ENCODE data around the gene RAF1.
"Not testable (repeated sequence)": the region's sequence is repeated elsewhere in the genome, so short reads cannot be mapped to it uniquely, and the experiment has no call there.

The RAF1 gene

DNA sequence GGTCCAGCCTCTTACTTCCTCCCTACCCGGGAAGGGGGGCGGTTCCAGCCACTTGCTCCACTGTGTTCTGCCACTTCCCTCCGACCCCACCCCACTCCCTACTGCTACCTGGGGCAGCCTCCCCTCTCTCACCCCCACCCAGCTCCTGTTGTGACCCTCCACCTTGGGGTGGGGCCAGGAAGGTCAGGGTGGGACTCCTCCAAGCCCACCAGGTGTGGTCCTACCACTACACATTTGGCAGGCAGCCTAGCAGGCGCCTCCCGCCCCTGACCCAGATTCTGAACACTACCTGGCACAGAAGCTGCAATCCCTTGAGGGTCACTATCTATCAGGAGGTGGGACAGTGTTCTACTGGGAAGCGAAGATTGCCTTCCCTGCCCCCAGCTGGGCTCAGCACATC lies 13.7 kb upstream of the RAF1 start:
- DNase-seq = no peak

DNA sequence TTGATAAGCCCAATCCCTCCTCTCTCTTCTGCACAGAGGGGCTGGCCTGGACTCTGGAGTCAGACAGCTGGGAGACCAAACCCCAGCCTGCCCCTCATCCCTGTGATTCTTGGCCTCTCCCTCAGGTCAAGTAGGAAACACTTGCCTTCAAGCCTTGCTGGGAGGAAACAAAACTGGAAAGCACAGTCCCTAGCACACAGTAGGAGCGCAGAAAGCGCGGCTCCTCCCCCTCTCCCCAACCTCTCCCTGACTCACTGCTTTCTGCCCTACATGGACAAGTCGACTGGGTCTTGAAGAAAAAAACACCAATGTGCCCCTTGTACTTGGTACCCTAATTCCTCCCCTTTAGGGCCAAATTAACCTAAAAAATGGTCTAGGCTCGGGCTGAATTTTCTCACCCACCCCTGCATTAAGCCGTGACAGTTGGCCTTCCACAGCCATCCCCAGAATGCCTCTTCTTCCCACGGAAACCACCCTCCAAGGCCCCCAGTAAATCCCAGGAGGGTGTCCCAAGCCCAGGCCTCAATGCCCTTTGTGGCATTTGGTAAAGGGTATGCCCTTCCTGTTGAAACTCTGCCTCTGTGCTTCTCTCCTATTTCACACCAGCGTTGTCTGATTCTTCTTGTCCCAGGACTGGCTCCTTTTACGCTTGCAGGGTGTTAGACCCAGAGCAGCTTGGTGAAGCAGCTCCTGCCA lies 11.3 kb upstream of the RAF1 start:
- no peak for DNase-seq

DNA sequence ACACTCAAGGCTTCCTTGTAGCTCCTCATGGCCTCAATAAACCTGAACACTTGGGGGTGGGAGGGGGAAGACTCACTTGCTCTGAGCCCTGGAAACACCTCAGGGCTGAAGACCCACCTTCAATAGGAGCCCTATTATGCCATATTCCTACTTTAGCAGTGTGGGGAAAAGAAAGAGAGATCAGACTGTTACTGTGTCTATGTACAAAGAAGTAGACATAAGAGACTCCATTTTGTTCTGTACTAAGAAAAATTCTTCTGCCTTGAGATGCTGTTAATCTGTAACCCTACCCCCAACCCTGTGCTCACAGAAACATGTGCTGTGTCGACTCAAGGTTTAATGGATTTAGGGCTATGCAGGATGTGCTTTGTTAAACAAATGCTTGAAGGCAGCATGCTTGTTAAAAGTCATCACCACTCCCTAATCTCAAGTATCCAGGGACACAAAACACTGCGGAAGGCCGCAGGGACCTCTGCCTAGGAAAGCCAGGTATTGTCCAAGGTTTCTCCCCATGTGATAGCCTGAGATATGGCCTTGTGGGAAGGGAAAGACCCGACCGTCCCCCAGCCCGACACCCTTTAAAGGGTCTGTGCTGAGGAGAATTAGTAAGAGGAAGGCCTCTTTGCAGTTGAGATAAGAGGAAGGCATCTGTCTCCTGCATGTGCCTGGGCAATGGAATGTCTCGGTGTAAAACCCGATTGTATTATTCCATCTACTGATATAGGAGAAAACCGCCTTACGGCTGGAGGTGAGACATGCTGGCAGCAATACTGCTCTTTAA lies 10.2 kb upstream of the RAF1 start:
- not testable (repeated sequence) for DNase-seq

DNA sequence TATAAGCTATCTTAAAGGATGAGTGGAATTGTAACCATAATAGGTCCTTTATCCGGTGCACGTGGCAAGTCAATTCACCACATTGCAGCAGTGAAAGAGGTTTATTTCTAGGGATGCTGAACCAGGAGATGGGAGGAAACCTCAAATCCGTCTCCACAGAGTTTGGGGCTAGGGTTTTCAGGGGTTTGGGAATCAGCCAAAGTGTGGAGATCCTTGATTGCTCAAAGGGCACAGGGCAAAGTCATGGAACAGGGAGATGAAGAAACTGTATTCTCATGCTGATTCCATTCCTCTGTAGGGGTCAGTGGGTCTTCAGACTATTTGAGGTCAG lies 7.2 kb upstream of the RAF1 start:
- DNase-seq = no peak

DNA sequence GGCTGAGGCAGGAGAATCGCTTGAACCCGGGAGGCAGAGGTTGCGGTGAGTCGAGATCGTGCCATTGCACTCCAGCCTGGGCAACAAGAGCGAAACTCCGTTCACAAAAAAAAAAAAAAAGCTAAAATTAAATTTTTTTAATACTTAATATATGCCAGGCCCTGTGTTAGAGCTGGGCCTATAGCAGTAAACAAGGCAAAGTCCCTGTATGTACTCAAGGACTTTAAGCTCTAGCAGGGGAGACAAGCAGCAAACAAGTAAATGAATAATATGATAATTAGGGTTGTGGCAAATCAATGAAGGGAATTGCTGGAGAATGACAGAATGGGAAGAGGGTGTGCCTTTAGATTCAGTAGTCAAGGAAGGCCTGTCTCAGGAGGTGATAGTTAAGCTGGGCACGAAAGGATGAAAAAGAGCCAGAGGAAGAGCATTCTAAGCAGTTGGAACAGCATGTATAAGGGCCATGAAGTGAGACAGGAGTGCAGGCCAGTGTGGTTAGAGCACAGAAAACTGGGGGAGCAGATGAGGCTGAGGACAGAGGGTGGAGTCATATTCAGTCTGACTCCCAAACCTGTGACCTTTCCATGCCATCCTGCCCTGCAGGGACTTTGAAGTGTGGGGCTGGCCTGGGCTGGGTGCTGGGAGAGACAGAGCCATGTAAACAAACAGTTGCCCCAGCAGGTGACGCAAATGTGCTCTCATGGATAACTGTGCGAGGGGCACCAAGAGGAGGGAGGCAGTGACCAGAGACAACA lies 6.6 kb upstream of the RAF1 start:
- DNase-seq = no peak

DNA sequence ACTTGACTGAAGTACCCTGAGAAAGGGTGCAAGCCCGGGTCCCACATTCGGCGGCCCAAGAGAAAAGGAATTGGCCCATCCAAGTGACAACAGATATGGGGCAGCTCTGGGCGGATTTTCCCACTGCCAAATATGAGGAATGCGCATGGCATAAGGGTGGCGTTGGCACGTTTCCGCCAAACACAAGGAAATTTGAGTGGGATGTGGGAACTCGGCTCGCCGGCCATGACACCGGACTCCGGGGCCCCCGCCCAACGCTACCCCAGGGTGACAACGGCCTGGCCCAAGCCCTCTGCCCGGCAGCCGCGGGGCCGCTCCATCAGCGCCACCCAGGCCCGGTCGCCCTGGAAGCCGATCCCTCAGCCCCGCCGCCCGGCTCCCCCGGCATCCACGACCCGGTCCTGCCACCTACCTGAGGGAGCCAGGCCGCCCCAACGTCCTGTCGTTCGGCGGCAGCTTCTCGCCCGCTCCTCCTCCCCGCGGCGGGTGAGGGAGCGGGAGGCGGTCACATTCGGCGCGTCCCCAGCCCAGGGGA lies 449 bp downstream of the RAF1 start:
- DNase-seq = peak in 40 of 56 donors; percentile 10 to 88 (median 60)

DNA sequence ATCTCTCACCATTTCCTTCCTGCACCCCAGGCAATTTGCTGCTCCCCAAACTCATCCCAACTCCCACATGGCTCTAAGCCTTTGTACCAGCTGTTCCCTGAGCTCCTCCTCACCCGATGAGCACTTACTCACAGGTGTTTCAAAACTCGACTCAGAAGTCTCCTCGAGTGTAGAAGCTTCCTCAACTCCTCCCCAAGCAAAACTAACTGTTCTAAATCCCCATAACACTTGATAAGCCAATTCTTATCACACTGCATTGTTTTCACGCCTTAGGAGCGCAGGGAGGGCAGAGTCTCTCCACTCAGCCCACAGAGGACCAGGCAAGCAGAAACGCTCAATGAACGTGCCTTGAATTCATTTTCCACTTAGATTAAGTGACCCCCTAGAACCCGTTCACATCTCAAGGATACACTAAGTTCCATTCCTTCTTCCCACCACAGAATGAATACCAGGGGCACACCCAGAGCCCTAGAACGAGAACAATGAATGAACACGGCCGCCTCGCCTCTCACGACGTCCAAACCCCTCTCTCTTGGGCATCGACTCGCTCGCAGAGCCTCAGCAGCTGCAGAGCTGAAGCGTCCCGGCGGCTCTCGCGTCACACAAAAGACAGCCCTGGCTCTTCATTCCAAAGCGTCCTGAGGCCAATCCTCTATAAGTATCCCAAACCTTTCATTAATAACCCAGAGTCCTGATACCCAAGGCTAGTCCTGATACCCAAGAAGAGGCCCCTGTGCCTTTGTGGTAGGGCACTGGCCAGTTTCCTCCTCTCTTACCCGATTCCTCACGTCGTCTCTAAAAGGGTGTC lies 1.1 kb downstream of the RAF1 start:
- peak in 30 of 56 donors; percentile 4 to 65 (median 38) for DNase-seq

DNA sequence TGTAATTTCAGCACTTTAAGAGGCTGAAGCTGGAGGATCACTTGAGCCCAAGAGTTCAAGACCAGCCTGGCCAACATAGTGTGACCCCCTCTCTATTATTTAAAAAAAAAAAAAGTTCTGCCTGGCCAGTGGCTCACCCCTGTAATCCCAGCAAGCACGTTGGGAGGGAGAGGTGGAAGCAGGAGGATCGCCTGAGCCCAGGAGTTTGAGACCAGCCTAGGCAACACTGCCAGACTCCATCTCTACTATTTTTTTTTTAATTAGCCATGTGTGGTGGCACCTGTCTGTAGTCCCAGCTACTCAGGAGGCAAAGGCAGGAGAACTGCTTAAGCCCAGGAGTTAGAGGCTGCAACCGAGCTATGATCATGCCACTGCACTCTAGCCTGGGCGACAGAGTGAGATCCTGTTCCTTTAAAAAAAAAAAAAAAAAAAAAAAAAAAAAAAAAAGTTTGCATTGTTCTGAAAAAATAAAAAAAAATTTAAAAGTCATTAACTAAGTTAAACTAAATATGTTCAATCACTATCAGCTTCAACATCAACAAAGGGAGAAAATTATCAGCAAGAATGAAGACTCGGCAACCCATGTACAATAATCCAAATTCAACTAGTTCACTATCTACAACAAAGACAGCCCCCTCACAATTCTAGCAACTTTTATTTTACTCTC lies 1.9 kb downstream of the RAF1 start:
- DNase-seq = no peak

DNA sequence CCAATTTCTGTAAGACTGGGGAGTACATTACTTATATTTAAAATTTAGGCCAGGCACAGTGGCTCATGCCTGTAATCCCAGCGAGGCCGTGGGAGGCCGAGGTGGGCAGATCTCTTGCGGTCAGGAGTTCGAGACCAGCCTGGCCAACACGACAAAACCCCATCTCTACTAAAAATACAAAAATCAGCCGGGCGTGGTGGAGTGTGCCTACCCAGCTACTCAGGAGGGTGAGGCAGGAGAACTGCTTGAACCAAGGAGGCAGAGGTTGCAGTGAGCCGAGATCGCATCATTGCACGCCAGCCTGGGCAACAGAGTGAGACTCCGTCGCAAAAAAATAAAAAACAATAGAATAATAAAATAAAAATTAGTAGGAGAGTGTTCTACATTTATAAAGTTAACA lies 2.5 kb downstream of the RAF1 start:
- DNase-seq = not testable (repeated sequence)

DNA sequence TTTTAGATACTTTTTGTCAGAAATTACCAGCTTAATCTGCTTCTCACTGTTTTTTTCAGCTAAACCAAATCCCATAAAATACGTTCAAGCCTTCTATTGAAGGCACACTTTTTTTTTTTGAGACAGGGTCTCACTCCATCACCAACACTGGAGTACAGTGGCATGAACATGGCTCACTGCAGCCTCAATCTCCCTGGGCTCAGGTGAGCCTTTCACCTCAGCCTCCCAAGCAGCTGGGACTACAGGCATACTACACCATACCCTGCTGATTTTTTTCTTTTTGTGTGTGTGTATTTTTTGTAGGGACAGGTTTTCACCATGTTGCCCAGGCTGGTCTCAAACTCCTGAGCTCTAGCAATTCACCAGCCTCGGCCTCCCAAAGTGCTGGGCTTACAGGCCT lies 3.7 kb downstream of the RAF1 start:
- DNase-seq = no peak

DNA sequence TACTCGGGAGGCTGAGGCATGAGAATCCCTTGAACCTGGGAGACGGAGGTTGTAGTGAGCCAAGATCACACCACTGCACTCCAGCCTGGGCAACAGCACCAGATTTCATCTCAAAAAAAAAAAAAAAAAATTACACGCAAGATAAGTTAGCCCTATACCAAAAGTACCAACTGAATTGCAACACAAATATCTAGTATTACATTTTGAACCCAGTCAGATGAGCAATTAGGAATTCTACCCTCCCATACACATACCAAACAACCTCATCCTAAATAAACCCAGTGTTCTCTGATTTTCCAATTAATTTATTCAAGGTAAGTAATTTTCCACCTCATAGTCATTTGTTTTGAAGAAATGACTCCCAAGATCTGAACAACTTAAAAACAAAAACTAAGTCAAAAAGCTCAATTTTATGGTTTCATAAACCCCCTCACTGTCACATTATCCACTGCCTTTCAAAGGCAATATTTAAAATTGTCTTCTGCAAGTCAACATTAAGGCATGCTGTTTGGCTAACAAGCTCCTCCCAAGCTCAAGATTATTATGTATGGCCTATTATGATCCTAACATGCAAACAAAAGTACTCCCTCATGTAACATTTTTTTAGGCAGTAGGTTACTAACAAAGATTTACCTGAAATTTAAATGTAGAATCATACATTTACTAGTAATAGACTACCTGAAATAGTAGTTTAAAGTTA lies 4.5 kb downstream of the RAF1 start:
- no peak for DNase-seq

DNA sequence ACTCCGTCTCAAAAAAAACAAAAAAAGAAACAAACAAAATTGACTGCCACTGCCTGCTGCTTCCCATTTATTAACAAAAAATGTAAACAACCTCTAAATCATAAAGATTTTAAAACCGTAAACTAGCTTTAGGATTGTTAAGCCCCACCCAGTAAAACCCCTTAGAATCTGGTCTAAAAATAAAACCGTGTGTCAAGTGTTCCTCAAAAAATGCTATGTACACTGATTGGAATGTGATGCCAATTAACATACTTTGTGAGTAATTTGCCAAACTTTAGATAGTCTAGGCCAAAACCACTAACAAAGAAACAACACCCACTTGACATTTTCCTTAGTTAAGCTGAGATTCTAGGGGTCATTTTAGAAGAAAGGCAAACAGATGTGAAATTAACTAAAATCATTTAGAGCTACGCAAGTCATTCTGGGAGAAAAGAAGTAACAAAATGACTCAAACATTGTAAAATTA lies 5.3 kb downstream of the RAF1 start:
- DNase-seq = no peak

DNA sequence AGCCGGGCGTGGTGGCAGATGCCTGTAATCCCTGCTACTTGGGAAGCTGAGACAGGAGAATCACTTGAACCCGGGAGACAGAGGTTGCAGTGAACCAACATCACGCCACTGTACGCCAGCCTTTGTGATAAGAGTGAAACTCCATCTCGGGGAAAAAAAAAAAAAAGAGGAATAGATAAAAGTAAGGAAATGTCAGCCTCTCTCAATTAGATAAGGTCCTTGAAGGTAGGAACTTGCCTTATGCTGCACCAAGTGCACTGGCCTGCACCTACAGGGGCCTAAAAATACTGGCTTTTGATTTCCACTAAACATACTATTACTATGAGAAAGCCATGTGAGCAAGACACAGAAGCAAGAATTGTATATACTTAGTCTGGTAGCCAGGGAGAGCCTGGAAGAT lies 7.1 kb downstream of the RAF1 start:
- DNase-seq = no peak

DNA sequence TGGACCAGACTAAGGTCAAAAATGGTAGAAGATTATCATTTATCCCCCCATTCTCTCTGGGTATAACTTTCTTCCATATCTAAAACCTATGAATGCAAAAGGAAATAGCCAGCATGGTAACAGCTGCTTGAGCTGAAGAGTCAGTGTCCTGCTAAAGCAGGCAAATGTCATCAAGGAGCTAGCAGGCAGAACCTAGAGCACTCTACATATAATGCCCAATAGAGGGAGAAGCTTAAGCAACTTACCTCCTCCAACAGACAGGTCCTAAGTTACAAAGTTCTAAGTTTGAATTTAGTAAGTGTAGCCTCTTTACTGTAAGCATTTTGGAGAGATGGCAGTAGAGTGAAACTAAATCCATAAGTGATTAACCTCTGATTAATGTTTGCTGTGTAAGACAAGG lies 7.7 kb downstream of the RAF1 start:
- no peak for DNase-seq

DNA sequence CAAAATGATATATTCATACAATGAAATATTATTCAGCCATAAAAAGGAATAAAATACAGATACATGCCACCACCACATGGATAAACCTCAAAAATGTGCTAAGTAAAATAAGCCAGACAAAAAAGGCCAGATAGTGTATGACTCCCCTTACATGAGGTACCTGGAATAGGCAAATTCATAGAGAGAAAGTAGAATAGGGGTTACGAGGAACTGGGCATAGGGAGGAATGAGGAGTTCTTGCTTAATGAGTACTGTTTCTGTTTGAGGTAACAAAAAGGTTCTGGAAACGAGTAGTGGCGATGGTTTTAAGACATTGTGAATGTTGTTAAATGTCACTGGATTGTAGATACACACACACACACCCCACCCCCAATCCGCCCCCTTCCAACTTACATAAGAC lies 8.2 kb downstream of the RAF1 start:
- DNase-seq = no peak

DNA sequence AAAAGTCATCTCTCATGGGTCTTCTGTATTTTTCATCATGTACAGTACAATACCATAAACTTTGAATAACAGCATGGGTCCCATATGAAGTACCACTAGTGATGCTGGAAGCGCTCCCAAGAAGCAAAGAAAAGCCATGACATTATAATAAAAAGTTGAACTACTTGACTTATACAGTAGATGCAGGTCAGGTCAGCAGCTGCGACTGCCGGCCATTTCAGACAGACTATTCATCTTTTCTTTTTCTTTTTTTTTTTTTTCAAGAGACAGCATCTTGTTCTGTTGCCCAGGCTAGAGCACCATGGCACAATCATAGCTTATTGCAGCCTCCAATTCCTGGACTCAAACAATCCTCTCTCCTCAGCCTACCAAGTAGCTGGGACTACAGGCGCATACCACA lies 10.2 kb downstream of the RAF1 start:
- no peak for DNase-seq

DNA sequence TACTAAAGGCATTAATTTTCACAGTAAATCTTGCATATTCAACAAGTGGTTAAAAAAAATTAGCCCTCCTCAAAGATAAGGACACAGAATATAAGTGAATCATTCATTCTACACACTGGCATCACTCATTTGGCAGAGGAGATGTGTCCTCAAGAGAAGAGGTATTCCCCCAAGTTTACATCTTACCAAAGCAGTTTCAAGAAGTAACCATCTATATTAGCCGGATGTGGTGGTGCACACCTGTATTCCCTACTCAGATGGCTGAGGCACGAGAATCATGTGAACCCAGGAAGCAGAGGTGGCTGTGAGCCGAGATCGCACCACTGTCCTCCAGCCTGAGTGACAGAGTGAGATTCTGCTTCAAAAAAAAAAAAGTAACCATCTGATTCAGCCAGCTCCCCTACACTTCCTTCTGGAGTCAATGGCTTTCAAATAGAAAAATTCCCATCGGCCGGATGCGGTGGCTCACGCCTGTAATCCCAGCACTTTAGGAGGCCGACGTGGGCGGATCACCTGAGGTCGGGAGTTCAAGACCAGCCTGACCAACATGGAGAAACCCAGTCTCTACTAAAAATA lies 15.4 kb downstream of the RAF1 start:
- no peak for DNase-seq

DNA sequence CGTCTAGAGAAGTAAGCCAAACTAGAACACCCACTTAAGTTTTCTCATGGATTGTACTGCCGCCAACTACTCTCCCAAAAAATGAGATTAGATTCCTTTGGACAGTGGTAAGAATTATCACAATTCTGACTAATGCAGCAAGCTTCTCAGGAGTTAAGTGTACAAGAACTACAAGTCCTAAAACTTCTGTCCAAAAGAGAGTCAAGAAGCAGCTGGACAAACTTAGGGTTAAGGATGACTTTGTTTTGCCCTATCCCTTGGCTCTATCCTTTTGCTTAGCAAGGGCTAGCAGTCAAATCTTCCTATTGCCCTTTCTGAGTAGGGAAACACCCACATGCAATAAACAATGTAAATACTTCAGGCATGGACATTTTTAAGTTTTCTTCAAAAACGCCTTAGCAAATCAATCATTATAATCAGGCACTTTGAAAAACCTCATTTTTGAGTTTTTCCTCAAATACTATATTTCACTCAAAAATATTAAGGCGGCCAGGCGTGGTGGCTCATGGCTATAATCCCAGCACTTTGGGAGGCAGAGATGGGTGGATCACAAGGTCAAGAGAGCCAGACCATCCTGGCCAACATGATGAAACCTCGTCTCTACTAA lies 19.5 kb downstream of the RAF1 start:
- DNase-seq = no peak

DNA sequence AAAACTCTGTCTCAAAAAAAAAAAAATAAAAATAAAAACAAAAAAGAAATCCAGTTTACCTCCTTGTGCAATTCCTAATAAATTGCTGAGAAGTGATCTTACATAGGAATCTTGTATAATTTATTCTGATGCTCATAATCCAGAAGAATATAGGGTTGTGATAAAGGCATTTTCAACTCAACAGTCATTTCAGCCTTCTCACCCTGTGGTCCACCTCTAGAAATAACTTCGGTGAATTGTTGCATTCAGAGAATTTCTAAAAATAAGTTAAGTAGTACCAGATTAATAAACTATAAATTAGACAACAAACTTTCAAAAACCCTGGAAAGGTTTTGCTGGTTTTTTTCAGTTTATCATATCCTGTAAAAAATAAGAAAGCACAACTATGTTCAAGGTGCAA lies 20.2 kb downstream of the RAF1 start:
- no peak for DNase-seq
